GM19023 (cell line): ENCODE results near the gene PCK2.
A peak's percentile ranks its signal among the peaks of the same experiment; 100 is the strongest.

Experiments
- ATAC-seq: cut with Tn5 transposase; IDR thresholded peaks from one replicate; pipeline ENCODE4 v1.9.1; 2021; ENCODE audit warnings: mild to moderate bottlenecking, moderate library complexity; ENCODE audit not compliant: unreplicated experiment

Gene PCK2

GRCh38 chr14:24074625-24075484 lies 19.3 kb upstream of the PCK2 start:
- no peak for ATAC-seq

GRCh38 chr14:24075485-24076301 lies 18.4 kb upstream of the PCK2 start:
- peak; percentile 53 for ATAC-seq

GRCh38 chr14:24076302-24076601 lies 17.9 kb upstream of the PCK2 start:
- ATAC-seq = no peak

GRCh38 chr14:24077086-24077485 lies 17.0 kb upstream of the PCK2 start:
- no peak for ATAC-seq

GRCh38 chr14:24078146-24078545 lies 16.0 kb upstream of the PCK2 start:
- ATAC-seq = no peak

GRCh38 chr14:24079491-24080141 lies 14.5 kb upstream of the PCK2 start:
- ATAC-seq = no peak

GRCh38 chr14:24080142-24080530 lies 14.0 kb upstream of the PCK2 start:
- no peak for ATAC-seq

GRCh38 chr14:24080888-24081738 lies 13.0 kb upstream of the PCK2 start:
- peak; percentile 93 for ATAC-seq

GRCh38 chr14:24081739-24082211 lies 12.3 kb upstream of the PCK2 start:
- ATAC-seq = no peak

- ATAC-seq = no peak
These were observed 11.6 kb upstream of the PCK2 start for GRCh38 chr14:24082411-24083080.

GRCh38 chr14:24083462-24083861 lies 10.6 kb upstream of the PCK2 start:
- ATAC-seq = no peak

- no peak for ATAC-seq
These were observed 9.7 kb upstream of the PCK2 start for GRCh38 chr14:24084440-24084839.

GRCh38 chr14:24085215-24085614 lies 8.9 kb upstream of the PCK2 start:
- no peak for ATAC-seq

- ATAC-seq = no peak
These were observed 7.7 kb upstream of the PCK2 start for GRCh38 chr14:24086193-24086955.

- no peak for ATAC-seq
These were observed 7.1 kb upstream of the PCK2 start for GRCh38 chr14:24087004-24087403.

GRCh38 chr14:24088095-24088494 lies 6.0 kb upstream of the PCK2 start:
- no peak for ATAC-seq

- ATAC-seq = no peak
These were observed 4.2 kb upstream of the PCK2 start for GRCh38 chr14:24089890-24090289.

GRCh38 chr14:24092110-24092504 lies 2.0 kb upstream of the PCK2 start:
- no peak for ATAC-seq

- ATAC-seq = no peak
These were observed 1.5 kb upstream of the PCK2 start for GRCh38 chr14:24092505-24093206.
